ENCODE measurements around the gene B4GALNT3.
A peak's percentile ranks its signal among the peaks of the same experiment; 100 is the strongest.

B4GALNT3 gene

GRCh38 chr12:607541-608001, 147.8 kb downstream of the B4GALNT3 start:
- H3K4me3 ChIP-seq (ENCODE audit: low read length), result no peak overlapping the region
- DNase-seq (ENCODE audit: low read depth, low spot score), result peak; percentile 27

GRCh38 chr12:608413-608812, 148.7 kb downstream of the B4GALNT3 start:
- no peak overlapping the region for H3K4me3 ChIP-seq (ENCODE audit: low read length)
- DNase-seq (ENCODE audit: low read depth, low spot score), result no peak

- no peak for DNase-seq (ENCODE audit: low read depth, low spot score)
- H3K4me3 ChIP-seq (ENCODE audit: low read length), result no peak overlapping the region
Observed at GRCh38 chr12:608921-609320, 149.2 kb downstream of the B4GALNT3 start.

GRCh38 chr12:611721-612120, 152.0 kb downstream of the B4GALNT3 start:
- H3K4me3 ChIP-seq (ENCODE audit: low read length), result no peak overlapping the region
- no peak for DNase-seq (ENCODE audit: low read depth, low spot score)

- no peak overlapping the region for H3K4me3 ChIP-seq (ENCODE audit: low read length)
- DNase-seq (ENCODE audit: low read depth, low spot score), result no peak
Observed at GRCh38 chr12:612293-612692, 152.6 kb downstream of the B4GALNT3 start.

- no peak for DNase-seq (ENCODE audit: low read depth, low spot score)
- no peak overlapping the region for H3K4me3 ChIP-seq (ENCODE audit: low read length)
Observed at GRCh38 chr12:612886-613285, 153.1 kb downstream of the B4GALNT3 start.
